ENCODE measurements around the gene IRF3. TPM values are rescaled to one million over a fixed set of nuclear protein-coding genes. Genes with fewer than 3 reads are reported as not detected.

The IRF3 gene
- total RNA-seq, 4 donors from 2014 or later = 38.8 to 61.7 (median 56.7) TPM

DNA sequence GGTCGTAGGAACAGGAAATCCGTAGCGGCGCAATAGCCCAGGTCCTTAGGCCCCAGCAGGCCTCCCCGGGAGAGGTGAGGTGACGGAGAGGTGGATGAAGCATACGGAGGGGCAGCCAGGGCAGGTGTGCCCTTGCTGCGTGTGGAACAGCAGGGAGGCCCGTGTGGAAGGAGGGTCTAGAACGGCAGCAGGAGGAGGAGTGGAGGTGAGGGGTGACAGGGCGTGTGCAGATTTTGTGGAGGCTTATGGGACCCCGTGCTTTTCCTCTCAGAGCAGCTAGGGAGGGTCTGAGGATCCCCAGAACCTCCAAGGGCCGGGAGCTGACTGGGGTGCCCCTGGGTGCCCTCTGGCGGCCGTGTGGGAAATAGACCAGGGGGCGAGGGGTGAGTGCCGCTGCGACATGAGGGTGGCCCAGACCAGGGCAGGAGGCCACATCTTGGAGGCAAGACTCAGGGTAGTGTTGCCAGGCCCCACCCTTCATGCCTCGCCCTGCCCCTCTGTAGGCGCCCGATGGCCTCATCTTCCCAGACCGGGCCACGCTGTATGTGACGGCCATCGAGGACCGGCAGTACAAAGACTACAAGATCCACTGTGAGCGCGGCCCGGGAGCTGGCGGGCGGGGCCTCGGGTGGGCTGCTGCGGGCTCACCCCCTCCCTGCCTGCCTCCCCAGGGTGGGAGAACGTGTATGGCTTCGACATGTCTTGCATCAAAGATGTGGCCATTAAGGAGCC is 18.8 kb upstream of the IRF3 start:
- intact Hi-C loops (cut with DNase I) = no loop called here
- Histone ChIP-seq H3K36me3 (peaks cover 52 to 80% (median 72%) of the 10 kb centered on the region in 4 donors), H3K27me3 (peaks cover 0 to 9% (median 2%) of the 10 kb centered on the region in 4 donors), H3K9me3 (no peaks in the 10 kb centered on the region), H3K4me1 (peaks cover 25 to 44% (median 28%) of the 10 kb centered on the region in 4 donors), H3K4me3 (no peak overlapping the region), H3K27ac (replicated peaks in 1 of 4) (no peak overlapping the region)
- WGBS = 77% methylated on average over 16 of the region's 35 CpGs
- TF ChIP-seq, protein P1, sequence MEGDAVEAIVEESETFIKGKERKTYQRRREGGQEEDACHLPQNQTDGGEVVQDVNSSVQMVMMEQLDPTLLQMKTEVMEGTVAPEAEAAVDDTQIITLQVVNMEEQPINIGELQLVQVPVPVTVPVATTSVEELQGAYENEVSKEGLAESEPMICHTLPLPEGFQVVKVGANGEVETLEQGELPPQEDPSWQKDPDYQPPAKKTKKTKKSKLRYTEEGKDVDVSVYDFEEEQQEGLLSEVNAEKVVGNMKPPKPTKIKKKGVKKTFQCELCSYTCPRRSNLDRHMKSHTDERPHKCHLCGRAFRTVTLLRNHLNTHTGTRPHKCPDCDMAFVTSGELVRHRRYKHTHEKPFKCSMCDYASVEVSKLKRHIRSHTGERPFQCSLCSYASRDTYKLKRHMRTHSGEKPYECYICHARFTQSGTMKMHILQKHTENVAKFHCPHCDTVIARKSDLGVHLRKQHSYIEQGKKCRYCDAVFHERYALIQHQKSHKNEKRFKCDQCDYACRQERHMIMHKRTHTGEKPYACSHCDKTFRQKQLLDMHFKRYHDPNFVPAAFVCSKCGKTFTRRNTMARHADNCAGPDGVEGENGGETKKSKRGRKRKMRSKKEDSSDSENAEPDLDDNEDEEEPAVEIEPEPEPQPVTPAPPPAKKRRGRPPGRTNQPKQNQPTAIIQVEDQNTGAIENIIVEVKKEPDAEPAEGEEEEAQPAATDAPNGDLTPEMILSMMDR (IDR thresholded peaks at IDR 0.05) = peak in 1 of 3 experiments; percentile 43
- no peak for TF ChIP-seq POLR2A (IDR thresholded peaks at IDR 0.05; ENCODE audit: low read depth)
- TF ChIP-seq EP300 (IDR thresholded peaks at IDR 0.05) = no peak
- TF ChIP-seq POLR2AphosphoS5 (IDR thresholded peaks at IDR 0.05) = no peak
- no peak for DNase-seq (ENCODE audit: extremely low spot score)

DNA sequence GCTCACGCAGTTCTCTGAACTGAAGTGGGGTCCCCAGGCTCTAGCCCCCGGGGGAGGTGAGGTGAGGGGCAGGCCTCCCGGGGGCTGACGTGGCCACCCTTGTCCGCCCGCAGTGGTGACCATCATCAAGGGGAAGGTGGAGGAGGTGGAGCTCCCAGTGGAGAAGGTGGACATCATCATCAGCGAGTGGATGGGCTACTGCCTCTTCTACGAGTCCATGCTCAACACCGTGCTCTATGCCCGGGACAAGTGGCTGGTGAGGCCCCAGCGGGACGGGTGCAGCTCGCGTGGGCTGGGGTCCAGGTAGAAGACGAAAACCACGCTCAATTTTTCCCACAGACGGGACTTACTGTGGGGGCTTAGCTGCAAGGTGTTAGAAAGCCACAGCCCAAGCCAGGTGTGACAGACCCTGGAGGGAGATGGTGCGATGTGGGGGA is 18.2 kb upstream of the IRF3 start:
- H3K36me3 ChIP-seq = peaks cover 52 to 80% (median 72%) of the 10 kb centered on the region in 4 donors
- intact Hi-C loops (cut with DNase I) = no loop called here
- 86% methylated on average over 12 of the region's 18 CpGs for WGBS
- no peak for TF ChIP-seq POLR2AphosphoS5 (IDR thresholded peaks at IDR 0.05)
- TF ChIP-seq EP300 (IDR thresholded peaks at IDR 0.05) = no peak
- no peak for TF ChIP-seq POLR2A (IDR thresholded peaks at IDR 0.05; ENCODE audit: low read depth)
- TF ChIP-seq, protein P1 (IDR thresholded peaks at IDR 0.05) = no peak
- H3K27ac ChIP-seq (replicated peaks in 1 of 4) = no peak overlapping the region
- H3K9me3 ChIP-seq = no peaks in the 10 kb centered on the region
- no peak overlapping the region for H3K4me3 ChIP-seq
- DNase-seq (ENCODE audit: extremely low spot score) = no peak
- H3K27me3 ChIP-seq = peaks cover 0 to 3% (median 0%) of the 10 kb centered on the region in 4 donors
- peaks cover 26 to 46% (median 29%) of the 10 kb centered on the region in 4 donors for H3K4me1 ChIP-seq

DNA sequence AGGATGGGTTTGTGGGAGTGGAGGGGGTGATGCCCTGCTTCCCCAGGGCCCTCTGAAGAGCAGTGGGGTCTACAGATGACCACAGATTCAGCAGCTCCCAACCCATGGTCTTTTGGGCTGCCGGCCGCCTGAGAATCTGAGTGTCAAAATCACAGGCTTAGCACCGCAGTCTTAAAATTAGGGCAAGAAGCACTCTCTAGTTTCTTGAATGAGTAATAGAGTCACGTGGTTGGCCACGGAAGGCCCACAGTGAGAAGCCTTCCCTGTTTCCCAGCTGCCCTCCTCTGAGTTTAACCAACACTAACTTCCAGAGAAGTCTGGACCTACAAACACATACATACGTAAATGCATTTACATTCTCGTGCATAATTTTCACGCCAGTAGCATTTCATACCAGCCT is 16.6 kb upstream of the IRF3 start:
- no peak for DNase-seq (ENCODE audit: extremely low spot score)

DNA sequence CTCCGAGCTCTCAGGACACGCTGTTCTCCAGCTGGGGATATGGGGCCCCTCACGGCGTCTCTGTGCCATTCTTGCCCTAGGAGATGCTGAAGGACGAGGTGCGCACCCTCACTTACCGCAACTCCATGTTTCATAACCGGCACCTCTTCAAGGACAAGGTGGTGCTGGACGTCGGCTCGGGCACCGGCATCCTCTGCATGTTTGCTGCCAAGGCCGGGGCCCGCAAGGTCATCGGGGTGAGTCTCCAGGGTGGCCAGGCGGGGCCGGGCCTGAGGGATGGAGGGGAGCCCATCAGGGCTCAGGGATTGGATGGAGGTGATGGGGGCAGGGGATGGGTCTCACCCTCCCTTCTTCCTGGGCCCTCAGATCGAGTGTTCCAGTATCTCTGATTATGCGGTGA is 16.2 kb upstream of the IRF3 start:
- peaks cover 48 to 64% (median 59%) of the 10 kb centered on the region in 4 donors for H3K36me3 ChIP-seq
- H3K9me3 ChIP-seq = no peaks in the 10 kb centered on the region
- peaks cover 38 to 45% (median 40%) of the 10 kb centered on the region in 4 donors for H3K4me1 ChIP-seq
- 91% methylated on average over 19 of the region's 19 CpGs for WGBS
- TF ChIP-seq, protein P1 (IDR thresholded peaks at IDR 0.05) = no peak
- TF ChIP-seq POLR2AphosphoS5 (IDR thresholded peaks at IDR 0.05) (no peak), POLR2A (IDR thresholded peaks at IDR 0.05; ENCODE audit: low read depth) (no peak), EP300 (IDR thresholded peaks at IDR 0.05) (no peak)
- intact Hi-C loops (cut with DNase I) = no loop called here
- no peak overlapping the region for H3K4me3 ChIP-seq
- H3K27me3 ChIP-seq = no peaks in the 10 kb centered on the region
- no peak for DNase-seq (ENCODE audit: extremely low spot score)
- H3K27ac ChIP-seq (replicated peaks in 1 of 4) = no peak overlapping the region

More for the DNA sequence above, 16.6 kb upstream of the IRF3 start:
- no peaks in the 10 kb centered on the region for H3K27me3 ChIP-seq
- intact Hi-C loops (cut with DNase I) = no loop called here
- H3K36me3 ChIP-seq = peaks cover 52 to 68% (median 63%) of the 10 kb centered on the region in 4 donors
- peaks cover 38 to 45% (median 42%) of the 10 kb centered on the region in 4 donors for H3K4me1 ChIP-seq
- no peak for TF ChIP-seq EP300 (IDR thresholded peaks at IDR 0.05)
- TF ChIP-seq POLR2A (IDR thresholded peaks at IDR 0.05; ENCODE audit: low read depth) = no peak
- TF ChIP-seq, protein P1 (IDR thresholded peaks at IDR 0.05) = no peak
- TF ChIP-seq POLR2AphosphoS5 (IDR thresholded peaks at IDR 0.05) = no peak
- H3K9me3 ChIP-seq = no peaks in the 10 kb centered on the region
- 83% methylated on average over 8 of the region's 8 CpGs for WGBS
- no peak overlapping the region for H3K27ac ChIP-seq (replicated peaks in 1 of 4)
- no peak overlapping the region for H3K4me3 ChIP-seq

All from esophagus muscularis mucosa (tissue), 4 donors.